ENCODE measurements around the gene ERC2. TPM values are rescaled to one million over a fixed set of nuclear protein-coding genes. Genes with fewer than 3 reads are reported as not detected.

Gene ERC2
- total and polyA plus RNA-seq, 11 donors: 0.16 to 3.8 (median 1.6) TPM

DNA sequence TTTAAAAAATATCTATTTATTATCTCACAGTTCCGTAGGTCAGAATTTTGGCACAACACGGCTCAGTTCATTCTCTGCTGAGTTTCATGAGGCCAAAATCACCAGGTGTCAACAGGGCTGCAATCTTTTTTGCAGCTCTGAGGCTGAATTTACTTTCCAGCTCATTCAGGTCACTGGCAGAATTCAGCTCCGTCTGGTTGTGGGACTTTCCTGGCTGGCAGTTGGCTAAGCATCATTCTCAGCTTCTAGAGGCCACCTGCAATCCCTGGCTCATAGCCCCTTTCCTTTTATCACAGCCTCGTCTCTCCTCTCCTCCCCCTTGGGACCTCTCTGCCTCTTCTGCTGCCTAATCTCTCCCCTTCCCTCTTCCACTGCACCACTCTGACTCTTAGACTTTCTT is 807.1 kb downstream of the ERC2 start:
- WGBS, 4 donors: 44 to 53% (median 48%) methylated on average over 4 of the region's 4 CpGs
- intact Hi-C loops (cut with DNase I): no loop called here

DNA sequence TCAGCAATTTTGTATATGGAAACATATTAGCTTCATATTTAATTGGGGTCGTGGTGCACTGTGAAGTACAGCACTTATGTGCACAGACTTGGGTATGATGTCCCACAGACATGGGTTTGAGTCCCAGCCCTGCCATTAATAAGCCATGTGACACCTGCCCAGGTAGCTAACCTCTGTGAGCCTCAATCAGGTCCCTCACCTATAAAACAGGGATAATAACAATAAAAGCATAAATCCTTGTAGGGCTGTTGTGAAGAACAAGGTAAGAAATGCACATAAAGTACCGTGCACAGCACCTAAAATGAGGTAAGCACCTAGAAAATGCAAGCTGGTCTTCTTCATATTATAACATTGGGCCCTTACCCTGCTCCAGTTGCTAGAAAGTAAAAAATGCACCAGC is 807.6 kb downstream of the ERC2 start:
- DNase-seq (no peak), ATAC-seq (no peak)
- 67 to 88% (median 81%) methylated on average over 2 of the region's 2 CpGs for WGBS, 4 donors
- no peaks in the 10 kb centered on the region for H3K4me1 ChIP-seq
- no peaks in the 10 kb centered on the region for H3K36me3 ChIP-seq
- H3K9me3 ChIP-seq: no peaks in the 10 kb centered on the region
- no peak overlapping the region for H3K27ac ChIP-seq
- intact Hi-C loops (cut with DNase I): no loop called here
- peaks cover 0 to 3% (median 0%) of the 10 kb centered on the region in 9 donors for H3K27me3 ChIP-seq
- TF ChIP-seq POLR2A (IDR thresholded peaks at IDR 0.05): no peak
- TF ChIP-seq, protein P1, sequence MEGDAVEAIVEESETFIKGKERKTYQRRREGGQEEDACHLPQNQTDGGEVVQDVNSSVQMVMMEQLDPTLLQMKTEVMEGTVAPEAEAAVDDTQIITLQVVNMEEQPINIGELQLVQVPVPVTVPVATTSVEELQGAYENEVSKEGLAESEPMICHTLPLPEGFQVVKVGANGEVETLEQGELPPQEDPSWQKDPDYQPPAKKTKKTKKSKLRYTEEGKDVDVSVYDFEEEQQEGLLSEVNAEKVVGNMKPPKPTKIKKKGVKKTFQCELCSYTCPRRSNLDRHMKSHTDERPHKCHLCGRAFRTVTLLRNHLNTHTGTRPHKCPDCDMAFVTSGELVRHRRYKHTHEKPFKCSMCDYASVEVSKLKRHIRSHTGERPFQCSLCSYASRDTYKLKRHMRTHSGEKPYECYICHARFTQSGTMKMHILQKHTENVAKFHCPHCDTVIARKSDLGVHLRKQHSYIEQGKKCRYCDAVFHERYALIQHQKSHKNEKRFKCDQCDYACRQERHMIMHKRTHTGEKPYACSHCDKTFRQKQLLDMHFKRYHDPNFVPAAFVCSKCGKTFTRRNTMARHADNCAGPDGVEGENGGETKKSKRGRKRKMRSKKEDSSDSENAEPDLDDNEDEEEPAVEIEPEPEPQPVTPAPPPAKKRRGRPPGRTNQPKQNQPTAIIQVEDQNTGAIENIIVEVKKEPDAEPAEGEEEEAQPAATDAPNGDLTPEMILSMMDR (IDR thresholded peaks at IDR 0.05): no peak
- H3K4me3 ChIP-seq: no peak overlapping the region

More for the DNA sequence above, 807.1 kb downstream of the ERC2 start:
- Histone ChIP-seq H3K9me3 (no peaks in the 10 kb centered on the region), H3K4me1 (no peaks in the 10 kb centered on the region), H3K36me3 (no peaks in the 10 kb centered on the region), H3K4me3 (no peak overlapping the region), H3K27ac (no peak overlapping the region), H3K27me3 (peaks cover 0 to 3% (median 0%) of the 10 kb centered on the region in 9 donors)
- no peak for TF ChIP-seq POLR2A (IDR thresholded peaks at IDR 0.05)
- TF ChIP-seq, protein P1 (IDR thresholded peaks at IDR 0.05): no peak
- DNase-seq: no peak
- no peak for ATAC-seq

DNA sequence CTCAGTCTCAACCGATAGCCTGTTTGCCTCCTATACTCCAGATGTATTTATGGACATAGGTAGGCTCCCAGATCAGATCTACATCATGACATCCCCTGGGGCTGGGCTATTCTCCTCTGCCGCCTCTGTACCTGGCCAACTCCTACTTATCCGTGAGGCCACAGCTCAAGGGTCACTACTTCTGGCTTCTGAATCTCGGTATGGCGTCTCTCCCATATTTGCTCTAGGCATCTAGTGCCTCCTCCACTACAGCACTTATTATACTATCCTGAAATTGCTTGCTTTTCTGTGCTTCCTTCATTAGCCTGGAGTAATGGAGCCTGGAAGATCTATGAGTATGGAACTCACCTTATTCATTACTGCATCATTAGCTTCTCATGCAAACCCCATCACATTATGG is 808.6 kb downstream of the ERC2 start:
- Histone ChIP-seq H3K4me1 (no peaks in the 10 kb centered on the region), H3K36me3 (no peaks in the 10 kb centered on the region), H3K27me3 (peaks cover 0 to 3% (median 0%) of the 10 kb centered on the region in 9 donors), H3K27ac (no peak overlapping the region), H3K4me3 (no peak overlapping the region), H3K9me3 (no peaks in the 10 kb centered on the region)
- TF ChIP-seq, protein P1 (IDR thresholded peaks at IDR 0.05): no peak
- TF ChIP-seq POLR2A (IDR thresholded peaks at IDR 0.05): no peak
- intact Hi-C loops (cut with DNase I): no loop called here
- DNase-seq (no peak), ATAC-seq (no peak)
- WGBS, 4 donors: 90 to 95% (median 93%) methylated on average over 5 of the region's 5 CpGs

DNA sequence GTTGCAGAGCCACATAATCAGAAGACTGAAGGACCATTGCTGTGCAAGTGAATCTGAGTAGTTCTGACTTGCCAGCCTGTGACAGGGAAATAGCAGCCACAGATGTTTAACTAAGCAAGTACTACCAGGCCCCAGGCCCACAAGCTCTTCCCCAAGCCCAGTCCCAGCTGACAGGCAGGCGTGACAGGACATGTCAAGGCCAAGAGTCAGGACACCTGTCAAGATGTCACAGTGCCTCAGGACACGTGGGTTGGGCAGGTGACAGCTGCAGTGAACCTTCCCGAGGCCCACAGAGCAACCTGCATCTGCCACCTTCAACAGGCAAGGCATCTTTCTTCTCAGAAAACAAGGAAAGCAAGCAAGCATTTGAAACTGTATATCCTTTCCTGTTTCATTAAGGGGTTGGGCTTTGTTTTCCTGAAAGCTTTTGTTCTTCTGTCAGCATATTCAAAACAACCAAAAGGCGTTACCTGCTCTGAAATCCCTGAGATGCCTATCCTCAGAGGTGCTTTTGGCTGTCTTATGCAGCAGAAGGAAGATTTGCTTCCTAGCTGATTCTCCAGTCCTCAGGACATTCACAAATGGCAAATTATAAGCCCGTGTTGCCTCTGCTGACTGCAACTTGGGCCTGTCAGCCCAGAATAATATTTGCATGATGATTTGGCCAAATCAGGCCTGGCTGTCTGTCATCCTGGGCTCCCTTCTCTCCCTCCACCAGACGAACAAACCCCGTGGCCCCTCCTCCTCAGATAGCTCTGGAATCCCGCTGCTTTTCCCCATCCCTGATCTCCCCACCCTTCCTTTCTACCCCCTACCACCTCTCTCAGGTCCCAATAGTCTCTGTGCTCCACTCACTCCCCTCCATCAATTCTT is 809.3 kb downstream of the ERC2 start:
- peaks cover 0 to 3% (median 0%) of the 10 kb centered on the region in 9 donors for H3K27me3 ChIP-seq
- ATAC-seq: no peak
- TF ChIP-seq, protein P1 (IDR thresholded peaks at IDR 0.05): no peak
- no peak for TF ChIP-seq POLR2A (IDR thresholded peaks at IDR 0.05)
- H3K4me3 ChIP-seq: no peak overlapping the region
- H3K4me1 ChIP-seq: no peaks in the 10 kb centered on the region
- no peak for DNase-seq
- intact Hi-C loops (cut with DNase I): no loop called here
- H3K36me3 ChIP-seq: no peaks in the 10 kb centered on the region
- WGBS, 4 donors: 66 to 73% (median 68%) methylated on average over 8 of the region's 8 CpGs
- no peaks in the 10 kb centered on the region for H3K9me3 ChIP-seq
- no peak overlapping the region for H3K27ac ChIP-seq

Data from heart left ventricle (tissue), 16 donors.